DND-41 (cell line): ENCODE results near the gene ERC1.
A peak's percentile ranks its signal among the peaks of the same experiment; 100 is the strongest.

Source experiments
- ATAC-seq: fragments of 200-7000 bp; cut with Tn5 transposase; 3 replicates; pipeline ENCODE4 v1.9.1; 2021; ENCODE audit warnings: low read depth; ENCODE audit not compliant: insufficient read depth
- DNase-seq: peaks from one replicate; pipeline ENCODE4 v3.0.0-alpha.2; 2020
- H2AFZ ChIP-seq: 2 replicates; pipeline ENCODE4 v1.6.0; 2012; ENCODE audit warnings: low read depth, low read length
- H3K27ac ChIP-seq: 2 replicates; pipeline ENCODE4 v1.5.1; 2012; ENCODE audit warnings: low read length, inconsistent platforms
- H3K27me3 ChIP-seq: fragments of 200-600 bp; sonication (generic); 2 replicates; pipeline ENCODE4 v1.6.0; 2012; ENCODE audit warnings: low read length, mild to moderate bottlenecking, inconsistent platforms; ENCODE audit not compliant: insufficient read depth, poor library complexity
- H3K36me3 ChIP-seq: 2 replicates; pipeline ENCODE4 v1.5.1; 2012; ENCODE audit warnings: low read length, inconsistent platforms; ENCODE audit not compliant: insufficient read depth
- H3K4me1 ChIP-seq: 2 replicates; pipeline ENCODE4 v1.5.1; 2012; ENCODE audit warnings: mild to moderate bottlenecking, low read length; ENCODE audit not compliant: insufficient read depth
- H3K4me2 ChIP-seq: 2 replicates; pipeline ENCODE4 v1.6.0; 2012; ENCODE audit warnings: mild to moderate bottlenecking, moderate library complexity, low read length, inconsistent platforms; ENCODE audit not compliant: insufficient read depth
- H3K4me3 ChIP-seq, 2 experiments: fragments of 200-600 bp in 1 of 2; shearing (Covaris generic) in 1 of 2; 2 replicates each; pipeline ENCODE4 v1.5.1; 2012 to 2016; ENCODE audit warnings: inconsistent platforms in 2 of 2, low read length in 2 of 2, mild to moderate bottlenecking in 2 of 2, low read depth in 1 of 2, moderate library complexity in 1 of 2
- H3K79me2 ChIP-seq: 2 replicates; pipeline ENCODE4 v1.6.0; 2012; ENCODE audit warnings: low read length, inconsistent platforms; ENCODE audit not compliant: insufficient read depth
- H3K9ac ChIP-seq: 2 replicates; pipeline ENCODE4 v1.6.0; 2012; ENCODE audit warnings: low read depth, mild to moderate bottlenecking, inconsistent platforms, low read length, moderate library complexity
- H3K9me3 ChIP-seq: 2 replicates; pipeline ENCODE4 v1.5.1; 2012; ENCODE audit warnings: low read length, moderate library complexity, mild to moderate bottlenecking, inconsistent platforms; ENCODE audit not compliant: insufficient read depth, severe bottlenecking
- H4K20me1 ChIP-seq: 2 replicates; pipeline ENCODE4 v1.6.0; 2012; ENCODE audit warnings: low read length; ENCODE audit not compliant: insufficient read depth
- CTCF ChIP-seq: IDR thresholded peaks from 2 replicates; pipeline ENCODE4 v1.5.1; 2012; ENCODE audit warnings: borderline replicate concordance, low read length, moderate library complexity, mild to moderate bottlenecking; ENCODE audit not compliant: poor library complexity, severe bottlenecking; ENCODE audit errors: extremely low read depth
- EZH2 ChIP-seq: IDR thresholded peaks from 3 replicates; pipeline ENCODE4 v1.6.1; 2012; ENCODE audit warnings: borderline replicate concordance, low read depth, mild to moderate bottlenecking, moderate library complexity, low read length, inconsistent platforms; ENCODE audit not compliant: severe bottlenecking

ERC1 gene

GRCh38 chr12:1305791-1306500, 314.9 kb downstream of the ERC1 start:
- Histone ChIP-seq H3K4me2 (no peak overlapping the region), H3K9me3 (no peaks in the 10 kb centered on the region)
- peak; percentile 66 for ATAC-seq

GRCh38 chr12:1306817-1307216, 315.8 kb downstream of the ERC1 start:
- Histone ChIP-seq H2AFZ (no peak overlapping the region), H4K20me1 (no peaks in the 10 kb centered on the region), H3K4me1 (peaks cover 16% of the 10 kb centered on the region), H3K4me3 (no peak overlapping the region), H3K36me3 (no peaks in the 10 kb centered on the region), H3K9me3 (no peaks in the 10 kb centered on the region), H3K27me3 (no peaks in the 10 kb centered on the region), H3K79me2 (no peaks in the 10 kb centered on the region), H3K4me2 (no peak overlapping the region), H3K27ac (no peak overlapping the region), H3K9ac (no peak overlapping the region)
- DNase-seq (no peak), ATAC-seq (no peak)
- TF ChIP-seq EZH2 (no peak), CTCF (no peak)

More at GRCh38 chr12:1305791-1306500, 314.9 kb downstream of the ERC1 start:
- no peak overlapping the region for H3K4me3 ChIP-seq
- H3K36me3 ChIP-seq = no peaks in the 10 kb centered on the region
- H3K4me1 ChIP-seq = peaks cover 16% of the 10 kb centered on the region
- no peak overlapping the region for H3K27ac ChIP-seq
- no peaks in the 10 kb centered on the region for H3K27me3 ChIP-seq
- TF ChIP-seq EZH2 (no peak), CTCF (no peak)
- H3K79me2 ChIP-seq = no peaks in the 10 kb centered on the region
- H3K9ac ChIP-seq = no peak overlapping the region
- H4K20me1 ChIP-seq = no peaks in the 10 kb centered on the region
- H2AFZ ChIP-seq = no peak overlapping the region
- no peak for DNase-seq

- no peak for TF ChIP-seq EZH2
- no peak for TF ChIP-seq CTCF
- H3K9ac ChIP-seq = no peak overlapping the region
- no peak for DNase-seq
- no peak overlapping the region for H2AFZ ChIP-seq
- H3K27ac ChIP-seq = no peak overlapping the region
- H3K4me3 ChIP-seq = no peak overlapping the region
- no peak overlapping the region for H3K4me2 ChIP-seq
- H3K9me3 ChIP-seq = no peaks in the 10 kb centered on the region
- H3K79me2 ChIP-seq = no peaks in the 10 kb centered on the region
- H4K20me1 ChIP-seq = no peaks in the 10 kb centered on the region
- no peaks in the 10 kb centered on the region for H3K27me3 ChIP-seq
- H3K36me3 ChIP-seq = no peaks in the 10 kb centered on the region
- ATAC-seq = no peak
- H3K4me1 ChIP-seq = peaks cover 16% of the 10 kb centered on the region
These were observed 316.8 kb downstream of the ERC1 start for GRCh38 chr12:1307796-1308195.
